Lower leg skin (tissue), 3 donors: ENCODE measurements around the gene ZNF837.

Experiments
- POLR2A ChIP-seq, 2 donors: fragments of 450-650 bp; IDR thresholded peaks; one replicate each; pipeline ENCODE4 v1.6.1; 2016 to 2017; ENCODE audit warnings: antibody characterized with exemption in 2 of 2, mild to moderate bottlenecking in 1 of 2, moderate library complexity in 1 of 2
- TF ChIP-seq, protein P1 (sequence below), 3 donors: fragments of 450-650 bp; IDR thresholded peaks; one replicate each; pipeline ENCODE4 v1.5.1; 2016; ENCODE audit warnings: antibody characterized with exemption in 3 of 3, mild to moderate bottlenecking in 3 of 3, moderate library complexity in 2 of 3

DNA sequence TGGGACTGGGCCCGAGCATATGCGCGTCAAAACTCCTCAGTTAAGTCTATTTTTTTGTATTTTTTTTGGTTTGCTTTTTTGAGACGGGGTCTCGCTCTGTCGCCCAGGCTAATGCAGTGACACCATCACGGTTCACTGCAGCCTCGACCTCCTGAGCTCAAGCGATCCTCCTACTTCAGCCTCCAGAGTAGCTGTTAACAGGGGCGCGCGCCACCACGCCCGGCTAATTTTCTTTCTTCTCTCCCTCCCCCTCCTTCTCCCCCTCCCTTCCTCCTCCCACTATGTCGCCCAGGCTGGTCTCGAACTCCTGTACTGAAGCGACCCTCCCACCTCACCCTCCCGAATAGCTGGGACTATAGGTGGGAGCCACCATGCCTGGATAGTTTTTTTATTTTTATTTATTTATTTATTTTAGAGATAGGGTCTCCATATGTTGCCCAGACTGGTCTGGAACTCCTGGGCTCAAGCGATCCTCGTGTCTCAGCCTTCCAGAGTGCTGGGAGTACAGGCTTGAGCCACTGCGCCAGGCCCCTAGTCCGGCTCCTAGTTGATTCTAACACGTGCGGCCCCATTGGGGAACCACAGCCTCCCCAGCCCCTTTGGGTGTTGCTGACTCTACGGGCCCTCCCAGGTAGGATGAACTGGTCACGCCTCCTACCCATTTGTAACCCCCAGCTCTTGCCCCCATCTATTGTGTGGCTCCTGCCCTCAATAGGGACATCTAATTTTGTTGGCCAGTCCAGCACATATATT, 806 bp upstream of the ZNF837 start:
- TF ChIP-seq, protein P1, sequence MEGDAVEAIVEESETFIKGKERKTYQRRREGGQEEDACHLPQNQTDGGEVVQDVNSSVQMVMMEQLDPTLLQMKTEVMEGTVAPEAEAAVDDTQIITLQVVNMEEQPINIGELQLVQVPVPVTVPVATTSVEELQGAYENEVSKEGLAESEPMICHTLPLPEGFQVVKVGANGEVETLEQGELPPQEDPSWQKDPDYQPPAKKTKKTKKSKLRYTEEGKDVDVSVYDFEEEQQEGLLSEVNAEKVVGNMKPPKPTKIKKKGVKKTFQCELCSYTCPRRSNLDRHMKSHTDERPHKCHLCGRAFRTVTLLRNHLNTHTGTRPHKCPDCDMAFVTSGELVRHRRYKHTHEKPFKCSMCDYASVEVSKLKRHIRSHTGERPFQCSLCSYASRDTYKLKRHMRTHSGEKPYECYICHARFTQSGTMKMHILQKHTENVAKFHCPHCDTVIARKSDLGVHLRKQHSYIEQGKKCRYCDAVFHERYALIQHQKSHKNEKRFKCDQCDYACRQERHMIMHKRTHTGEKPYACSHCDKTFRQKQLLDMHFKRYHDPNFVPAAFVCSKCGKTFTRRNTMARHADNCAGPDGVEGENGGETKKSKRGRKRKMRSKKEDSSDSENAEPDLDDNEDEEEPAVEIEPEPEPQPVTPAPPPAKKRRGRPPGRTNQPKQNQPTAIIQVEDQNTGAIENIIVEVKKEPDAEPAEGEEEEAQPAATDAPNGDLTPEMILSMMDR (IDR thresholded peaks at IDR 0.05), result no peak
- TF ChIP-seq POLR2A (IDR thresholded peaks at IDR 0.05), result no peak
